ENCODE data around the gene GIN1. TPM values are rescaled to one million over a fixed set of nuclear protein-coding genes. Genes with fewer than 3 reads are reported as not detected.
"Not testable (repeated sequence)": the region's sequence is repeated elsewhere in the genome, so short reads cannot be mapped to it uniquely, and the experiment has no call there.

GIN1 gene
- 3.6 and 4.3 TPM in 2 replicates for total RNA-seq (2014; rRNA removed; shearing (Covaris generic))

- peak; percentile 99 for DNase-seq (ENCODE audit: low spot score)
- in situ Hi-C loops (cut with HindIII; ENCODE audit: low sequenced_read_pairs), result no loop called here
These were observed at the start of gene GIN1, which contains the start of gene PPIP5K2 for GRCh38 chr5:103119765-103120606. TSS of gene GIN1 (minus strand) at chr5:103120138. CDS start at chr5:103108707, 11,431 bp downstream. TSS of gene PPIP5K2 (plus strand) at chr5:103120301. CDS start at chr5:103129590, 9,289 bp downstream.

DNA sequence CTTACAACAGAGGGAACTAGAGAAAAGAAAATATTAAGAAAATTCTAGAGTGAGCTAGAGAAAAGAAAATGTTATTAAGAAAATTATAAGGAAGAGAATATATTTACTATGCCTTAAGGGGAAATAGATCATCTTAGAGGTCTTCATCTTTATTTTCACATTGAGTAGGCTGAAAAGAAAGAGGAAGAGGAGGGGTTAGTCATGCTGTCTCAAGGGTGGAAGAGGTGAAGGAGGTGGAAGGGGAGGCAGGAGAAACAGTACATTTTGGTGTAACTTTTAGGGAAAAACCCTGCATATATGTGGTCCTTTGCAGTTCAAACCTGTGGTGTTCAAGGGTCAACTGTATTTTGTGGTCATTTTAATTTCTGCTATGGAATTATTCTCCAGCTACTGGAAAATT, 46.8 kb upstream of the GIN1 start:
- in situ Hi-C loops (cut with HindIII; ENCODE audit: low sequenced_read_pairs), result no loop called here
- DNase-seq (ENCODE audit: low spot score), result no peak

GRCh38 chr5:103151156-103151555, 31.2 kb upstream of the GIN1 start:
- DNase-seq (ENCODE audit: low spot score), result no peak

GRCh38 chr5:103148213-103148612, 28.3 kb upstream of the GIN1 start:
- in situ Hi-C loops (cut with HindIII; ENCODE audit: low sequenced_read_pairs), result no loop called here

More at GRCh38 chr5:103151156-103151555, 31.2 kb upstream of the GIN1 start:
- in situ Hi-C loops (cut with HindIII; ENCODE audit: low sequenced_read_pairs), result no loop called here

GRCh38 chr5:103145196-103145595, 25.3 kb upstream of the GIN1 start:
- no peak for DNase-seq (ENCODE audit: low spot score)
- in situ Hi-C loops (cut with HindIII; ENCODE audit: low sequenced_read_pairs), result no loop called here

More at GRCh38 chr5:103148213-103148612, 28.3 kb upstream of the GIN1 start:
- no peak for DNase-seq (ENCODE audit: low spot score)

GRCh38 chr5:103142132-103142531, 22.2 kb upstream of the GIN1 start:
- DNase-seq (ENCODE audit: low spot score); in situ Hi-C loops (cut with HindIII; ENCODE audit: low sequenced_read_pairs): not testable (repeated sequence)

GRCh38 chr5:103139264-103139865, 19.4 kb upstream of the GIN1 start:
- in situ Hi-C loops (cut with HindIII; ENCODE audit: low sequenced_read_pairs), result no loop called here

DNA sequence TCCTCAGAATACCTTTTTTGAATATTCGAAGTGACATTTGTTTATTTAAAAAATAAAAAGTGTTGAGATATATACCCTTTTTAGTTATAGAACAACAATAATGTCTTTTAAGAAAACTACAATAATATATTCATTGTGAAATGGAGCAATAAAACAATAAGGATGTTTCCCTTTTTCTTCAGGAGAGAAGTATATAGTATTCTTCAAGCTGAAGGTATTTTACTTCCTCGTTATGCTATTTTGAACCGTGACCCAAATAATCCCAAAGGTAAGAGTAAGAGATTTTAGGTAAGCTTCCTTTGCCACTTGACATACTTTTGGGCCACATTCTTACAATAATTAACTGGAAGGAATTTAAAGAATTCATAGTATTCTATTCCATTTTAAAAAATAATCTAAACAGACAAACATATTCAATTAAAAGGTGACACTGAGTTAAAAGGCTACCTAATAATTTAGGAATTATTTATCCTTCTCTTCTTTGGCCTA, 18.3 kb upstream of the GIN1 start:
- in situ Hi-C loops (cut with HindIII; ENCODE audit: low sequenced_read_pairs), result no loop called here
- no peak for DNase-seq (ENCODE audit: low spot score)

More at GRCh38 chr5:103139264-103139865, 19.4 kb upstream of the GIN1 start:
- peak; percentile 81 for DNase-seq (ENCODE audit: low spot score)

DNA sequence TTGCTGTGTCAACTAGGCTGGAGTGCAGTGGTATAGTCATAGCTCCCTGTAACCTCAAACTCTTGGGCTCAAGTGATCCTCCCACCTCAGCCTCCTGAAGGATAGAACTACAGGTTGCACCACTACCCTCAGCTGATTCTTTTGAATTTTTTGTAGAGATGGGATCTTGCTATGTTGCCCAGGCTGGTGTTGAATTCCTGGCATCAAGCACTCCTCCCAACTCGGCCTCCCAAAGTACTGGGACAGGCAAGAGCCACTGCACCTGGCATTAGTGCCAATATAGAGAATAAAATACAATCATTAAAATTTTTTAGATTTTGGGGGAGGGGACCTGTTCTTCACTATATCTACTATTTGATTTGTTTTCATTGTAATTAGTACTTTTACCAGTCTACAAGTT, 15.5 kb upstream of the GIN1 start:
- in situ Hi-C loops (cut with HindIII; ENCODE audit: low sequenced_read_pairs), result no loop called here
- no peak for DNase-seq (ENCODE audit: low spot score)

GRCh38 chr5:103133231-103133630, 13.3 kb upstream of the GIN1 start:
- in situ Hi-C loops (cut with HindIII; ENCODE audit: low sequenced_read_pairs), result no loop called here
- no peak for DNase-seq (ENCODE audit: low spot score)

DNA sequence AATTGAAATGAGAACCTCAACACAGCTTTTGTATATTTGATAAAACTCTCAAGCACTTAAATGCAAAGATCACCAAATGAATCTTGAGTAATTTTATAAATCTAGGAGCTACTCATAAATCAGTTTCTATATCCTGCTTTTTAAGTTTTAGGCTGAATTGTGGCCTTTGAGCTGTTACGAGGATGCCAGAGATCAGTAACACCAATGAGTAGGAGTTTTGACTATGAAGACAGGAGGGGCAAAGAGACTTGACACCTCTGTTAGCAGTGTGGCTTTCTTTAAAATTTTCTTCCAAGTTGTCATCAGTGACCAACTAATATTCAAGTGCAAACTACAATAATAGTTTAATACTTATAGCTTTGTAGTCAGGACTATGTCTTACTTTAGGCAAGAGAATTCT, 12.7 kb upstream of the GIN1 start:
- in situ Hi-C loops (cut with HindIII; ENCODE audit: low sequenced_read_pairs), result no loop called here
- DNase-seq (ENCODE audit: low spot score), result no peak

DNA sequence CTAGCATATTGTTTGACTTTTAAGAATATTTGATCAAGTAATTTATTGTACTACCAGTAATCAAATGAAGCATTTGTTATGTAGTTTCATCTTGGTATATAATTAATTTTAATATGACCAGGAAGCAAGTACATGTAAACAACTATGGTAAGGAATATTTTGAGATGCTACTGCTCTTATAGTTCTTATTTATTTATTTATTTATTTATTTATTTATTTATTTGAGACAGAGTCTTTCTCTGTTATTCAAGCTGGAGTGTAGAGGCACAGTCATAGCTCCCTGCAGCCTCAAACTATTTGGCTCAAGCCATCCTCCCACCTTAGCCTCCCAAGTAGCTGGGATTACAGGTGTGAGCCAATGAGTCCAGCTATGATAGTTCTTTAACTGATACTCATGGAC, 8.3 kb upstream of the GIN1 start:
- in situ Hi-C loops (cut with HindIII; ENCODE audit: low sequenced_read_pairs), result no loop called here
- DNase-seq (ENCODE audit: low spot score), result no peak

GRCh38 chr5:103127292-103127817, 7.4 kb upstream of the GIN1 start:
- in situ Hi-C loops (cut with HindIII; ENCODE audit: low sequenced_read_pairs), result no loop called here
- DNase-seq (ENCODE audit: low spot score), result no peak

DNA sequence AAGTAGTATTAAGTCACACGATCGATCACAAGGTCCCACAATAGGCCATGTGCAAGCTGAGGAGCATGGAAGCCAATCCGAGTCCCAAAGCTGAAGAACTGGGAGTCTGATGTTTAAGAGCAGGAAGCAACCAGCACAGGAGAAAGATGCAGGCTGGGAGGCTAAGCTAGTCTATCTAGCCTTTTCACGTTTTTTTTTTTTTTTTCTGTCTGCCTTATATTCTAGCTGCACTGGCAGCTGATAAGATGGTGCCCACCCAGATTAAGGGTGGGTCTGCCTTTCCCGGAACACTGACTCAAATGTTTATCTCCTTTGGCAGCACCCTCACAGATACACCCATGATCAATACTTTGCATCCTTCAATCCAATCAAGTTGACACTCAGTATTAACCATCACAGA, 6.6 kb upstream of the GIN1 start:
- in situ Hi-C loops (cut with HindIII; ENCODE audit: low sequenced_read_pairs), result no loop called here
- DNase-seq (ENCODE audit: low spot score), result no peak

DNA sequence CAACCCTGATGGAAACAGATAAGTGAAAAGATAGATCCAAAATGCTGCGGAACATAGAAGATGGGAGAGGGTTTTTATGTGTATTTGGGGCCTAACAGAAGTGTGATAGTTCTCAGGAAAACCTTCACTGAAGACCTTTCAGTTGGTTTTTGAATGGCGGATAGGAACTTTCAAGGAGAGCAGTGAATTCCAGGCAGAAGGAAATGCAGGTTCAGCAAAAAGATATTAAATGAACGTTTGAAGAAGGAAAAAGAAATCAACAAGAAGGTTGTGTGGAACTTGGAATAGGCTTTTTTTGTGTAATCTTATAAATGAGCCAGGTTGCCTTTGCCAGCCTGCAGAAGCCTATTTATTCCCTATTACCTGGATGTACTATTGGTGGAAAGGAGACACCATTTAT, 2.3 kb upstream of the GIN1 start:
- in situ Hi-C loops (cut with HindIII; ENCODE audit: low sequenced_read_pairs), result no loop called here
- DNase-seq (ENCODE audit: low spot score), result no peak

GRCh38 chr5:103120607-103121200, 766 bp upstream of the GIN1 start:
- DNase-seq (ENCODE audit: low spot score), result no peak
- in situ Hi-C loops (cut with HindIII; ENCODE audit: low sequenced_read_pairs), result no loop called here

GRCh38 chr5:103119070-103119764, 721 bp downstream of the GIN1 start:
- DNase-seq (ENCODE audit: low spot score), result no peak
- in situ Hi-C loops (cut with HindIII; ENCODE audit: low sequenced_read_pairs), result no loop called here

DNA sequence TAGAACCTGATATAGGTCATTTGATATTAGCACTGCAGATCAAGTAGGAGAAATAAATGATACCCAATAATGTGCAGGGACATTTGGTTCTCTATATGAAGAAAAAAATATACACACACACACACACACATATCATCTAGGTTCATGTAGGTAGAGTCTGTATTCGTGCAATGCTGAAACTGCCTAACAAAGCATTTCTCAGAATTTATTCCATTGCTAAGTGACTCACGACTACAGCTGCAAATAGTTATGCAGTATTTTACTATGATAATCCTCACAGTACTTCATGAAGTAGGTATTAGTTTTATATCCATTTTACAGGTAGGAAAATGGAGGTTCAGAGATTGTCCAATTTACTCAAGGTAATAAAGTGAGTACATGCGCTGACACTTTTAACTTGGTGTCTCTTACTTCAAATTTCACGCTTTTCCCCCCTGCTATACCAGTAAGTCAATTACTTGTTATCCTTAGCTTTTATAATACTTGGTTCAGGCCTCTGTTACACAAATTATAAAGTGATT, 2.4 kb downstream of the GIN1 start:
- in situ Hi-C loops (cut with HindIII; ENCODE audit: low sequenced_read_pairs), result no loop called here
- no peak for DNase-seq (ENCODE audit: low spot score)

- in situ Hi-C loops (cut with HindIII; ENCODE audit: low sequenced_read_pairs), result no loop called here
These were observed 5.5 kb downstream of the GIN1 start for GRCh38 chr5:103114440-103114839.

More at GRCh38 chr5:103114440-103114839, 5.5 kb downstream of the GIN1 start:
- no peak for DNase-seq (ENCODE audit: low spot score)

Data from G401 (cell line).